Panc1 (cell line): ENCODE measurements around the gene TMA7B.

ENCODE experiments used
- POLR2AphosphoS5 ChIP-seq: IDR thresholded peaks from 2 replicates; pipeline ENCODE4 v1.6.1; 2012; ENCODE audit warnings: mild to moderate bottlenecking, low read depth, low read length, moderate library complexity
- SIN3A ChIP-seq: IDR thresholded peaks from 2 replicates; pipeline ENCODE4 v1.6.1; 2012; ENCODE audit warnings: low read depth, mild to moderate bottlenecking, low read length, moderate library complexity, borderline replicate concordance; ENCODE audit not compliant: insufficient read depth
- TCF7L2 ChIP-seq: IDR thresholded peaks from 2 replicates; pipeline ENCODE4 v1.6.1; 2011; ENCODE audit warnings: mild to moderate bottlenecking, low read depth, low read length, inconsistent platforms
- TF ChIP-seq, protein P1 (sequence below), 2 experiments: IDR thresholded peaks; 2 replicates each; pipeline ENCODE4 v1.6.1; 2011 to 2012; ENCODE audit warnings: low read depth in 2 of 2, control low read depth in 1 of 2, low read length in 1 of 2, mild to moderate bottlenecking in 1 of 2, moderate library complexity in 1 of 2; ENCODE audit not compliant: insufficient read depth in 1 of 2
- TF ChIP-seq, protein P2 (sequence below): fragments of 450-650 bp; IDR thresholded peaks from 2 replicates; pipeline ENCODE4 v1.5.1; 2017; ENCODE audit warnings: mild to moderate bottlenecking

GRCh38 chr22:39938509-39939111, 21.6 kb upstream of the TMA7B start:
- TF ChIP-seq, protein P1, sequence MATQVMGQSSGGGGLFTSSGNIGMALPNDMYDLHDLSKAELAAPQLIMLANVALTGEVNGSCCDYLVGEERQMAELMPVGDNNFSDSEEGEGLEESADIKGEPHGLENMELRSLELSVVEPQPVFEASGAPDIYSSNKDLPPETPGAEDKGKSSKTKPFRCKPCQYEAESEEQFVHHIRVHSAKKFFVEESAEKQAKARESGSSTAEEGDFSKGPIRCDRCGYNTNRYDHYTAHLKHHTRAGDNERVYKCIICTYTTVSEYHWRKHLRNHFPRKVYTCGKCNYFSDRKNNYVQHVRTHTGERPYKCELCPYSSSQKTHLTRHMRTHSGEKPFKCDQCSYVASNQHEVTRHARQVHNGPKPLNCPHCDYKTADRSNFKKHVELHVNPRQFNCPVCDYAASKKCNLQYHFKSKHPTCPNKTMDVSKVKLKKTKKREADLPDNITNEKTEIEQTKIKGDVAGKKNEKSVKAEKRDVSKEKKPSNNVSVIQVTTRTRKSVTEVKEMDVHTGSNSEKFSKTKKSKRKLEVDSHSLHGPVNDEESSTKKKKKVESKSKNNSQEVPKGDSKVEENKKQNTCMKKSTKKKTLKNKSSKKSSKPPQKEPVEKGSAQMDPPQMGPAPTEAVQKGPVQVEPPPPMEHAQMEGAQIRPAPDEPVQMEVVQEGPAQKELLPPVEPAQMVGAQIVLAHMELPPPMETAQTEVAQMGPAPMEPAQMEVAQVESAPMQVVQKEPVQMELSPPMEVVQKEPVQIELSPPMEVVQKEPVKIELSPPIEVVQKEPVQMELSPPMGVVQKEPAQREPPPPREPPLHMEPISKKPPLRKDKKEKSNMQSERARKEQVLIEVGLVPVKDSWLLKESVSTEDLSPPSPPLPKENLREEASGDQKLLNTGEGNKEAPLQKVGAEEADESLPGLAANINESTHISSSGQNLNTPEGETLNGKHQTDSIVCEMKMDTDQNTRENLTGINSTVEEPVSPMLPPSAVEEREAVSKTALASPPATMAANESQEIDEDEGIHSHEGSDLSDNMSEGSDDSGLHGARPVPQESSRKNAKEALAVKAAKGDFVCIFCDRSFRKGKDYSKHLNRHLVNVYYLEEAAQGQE (IDR thresholded peaks at IDR 0.05; ENCODE audit: insufficient read depth in 1 of 2, low read depth in 2 of 2, low read length in 1 of 2): no peak
- TF ChIP-seq, protein P2, sequence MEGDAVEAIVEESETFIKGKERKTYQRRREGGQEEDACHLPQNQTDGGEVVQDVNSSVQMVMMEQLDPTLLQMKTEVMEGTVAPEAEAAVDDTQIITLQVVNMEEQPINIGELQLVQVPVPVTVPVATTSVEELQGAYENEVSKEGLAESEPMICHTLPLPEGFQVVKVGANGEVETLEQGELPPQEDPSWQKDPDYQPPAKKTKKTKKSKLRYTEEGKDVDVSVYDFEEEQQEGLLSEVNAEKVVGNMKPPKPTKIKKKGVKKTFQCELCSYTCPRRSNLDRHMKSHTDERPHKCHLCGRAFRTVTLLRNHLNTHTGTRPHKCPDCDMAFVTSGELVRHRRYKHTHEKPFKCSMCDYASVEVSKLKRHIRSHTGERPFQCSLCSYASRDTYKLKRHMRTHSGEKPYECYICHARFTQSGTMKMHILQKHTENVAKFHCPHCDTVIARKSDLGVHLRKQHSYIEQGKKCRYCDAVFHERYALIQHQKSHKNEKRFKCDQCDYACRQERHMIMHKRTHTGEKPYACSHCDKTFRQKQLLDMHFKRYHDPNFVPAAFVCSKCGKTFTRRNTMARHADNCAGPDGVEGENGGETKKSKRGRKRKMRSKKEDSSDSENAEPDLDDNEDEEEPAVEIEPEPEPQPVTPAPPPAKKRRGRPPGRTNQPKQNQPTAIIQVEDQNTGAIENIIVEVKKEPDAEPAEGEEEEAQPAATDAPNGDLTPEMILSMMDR: no peak
- TF ChIP-seq TCF7L2 (no peak), SIN3A (no peak), POLR2AphosphoS5 (no peak)
